ENCODE results near the gene AMZ1.

AMZ1 gene, protein sequence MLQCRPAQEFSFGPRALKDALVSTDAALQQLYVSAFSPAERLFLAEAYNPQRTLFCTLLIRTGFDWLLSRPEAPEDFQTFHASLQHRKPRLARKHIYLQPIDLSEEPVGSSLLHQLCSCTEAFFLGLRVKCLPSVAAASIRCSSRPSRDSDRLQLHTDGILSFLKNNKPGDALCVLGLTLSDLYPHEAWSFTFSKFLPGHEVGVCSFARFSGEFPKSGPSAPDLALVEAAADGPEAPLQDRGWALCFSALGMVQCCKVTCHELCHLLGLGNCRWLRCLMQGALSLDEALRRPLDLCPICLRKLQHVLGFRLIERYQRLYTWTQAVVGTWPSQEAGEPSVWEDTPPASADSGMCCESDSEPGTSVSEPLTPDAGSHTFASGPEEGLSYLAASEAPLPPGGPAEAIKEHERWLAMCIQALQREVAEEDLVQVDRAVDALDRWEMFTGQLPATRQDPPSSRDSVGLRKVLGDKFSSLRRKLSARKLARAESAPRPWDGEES

DNA sequence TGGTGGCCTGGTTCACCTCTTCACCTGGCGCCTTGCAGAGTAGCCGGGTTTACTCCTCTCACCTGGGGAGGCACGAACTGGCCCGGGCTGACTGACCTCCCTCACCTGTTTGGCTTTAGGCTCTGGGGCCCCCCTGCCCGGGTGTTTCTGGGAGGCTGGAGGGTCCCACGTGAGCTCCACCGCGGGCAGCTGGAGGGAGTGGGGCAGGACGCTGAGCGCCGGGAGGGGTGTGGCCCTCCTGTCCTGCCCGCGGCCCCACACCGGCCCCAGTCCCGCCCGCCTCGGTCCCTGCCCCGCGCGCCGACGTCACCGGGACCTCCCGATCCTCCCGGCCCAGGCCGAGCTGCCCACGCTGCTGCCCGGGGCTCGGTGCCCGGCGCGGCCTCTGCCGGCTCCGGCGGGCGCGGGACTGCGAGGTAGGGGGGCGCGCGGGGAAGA lies at the start of gene AMZ1:
AMZ1 (plus strand) TSS at position 322 of the 438 bp plus-strand sequence. CDS start 12,250 bp downstream, outside the sequence.
- no peak for DNase-seq

DNA sequence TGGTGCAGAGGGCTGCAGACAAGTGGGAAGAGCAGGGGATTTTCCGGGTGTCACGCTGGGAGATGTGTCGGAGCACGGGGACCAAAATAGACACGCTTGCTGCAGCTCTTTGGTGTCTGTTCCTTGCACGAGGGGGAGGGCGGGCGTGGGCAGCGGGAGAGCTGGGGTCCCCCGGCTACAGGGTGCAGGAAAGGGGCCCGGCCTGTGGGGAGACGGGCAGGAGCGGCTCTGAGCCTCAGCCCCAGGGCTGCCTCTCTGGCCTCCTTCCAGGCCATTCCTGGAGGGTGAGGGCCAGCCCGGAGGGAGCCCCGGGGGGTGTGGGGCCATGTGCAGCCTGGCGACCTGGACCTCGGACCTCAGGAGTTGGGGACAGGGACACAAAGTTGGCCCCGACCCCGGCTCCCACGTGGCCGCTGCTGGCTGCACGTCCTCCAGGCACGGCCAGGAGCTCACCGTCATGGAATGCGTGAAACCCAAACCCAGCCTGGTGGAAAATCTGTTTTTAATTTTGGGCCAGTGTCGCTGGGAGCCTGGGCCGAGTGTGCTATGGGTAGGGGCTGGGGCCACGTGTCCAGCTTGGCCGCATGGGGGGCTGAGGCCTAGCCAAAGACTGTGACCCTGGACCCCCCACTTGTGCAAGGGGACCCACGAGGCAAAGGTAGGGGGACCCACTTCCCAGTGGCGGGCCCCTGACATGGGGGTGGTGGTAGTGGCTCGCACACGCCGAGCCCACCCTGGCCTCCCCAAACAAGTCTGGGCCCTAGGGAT lies 49.6 kb upstream of the AMZ1 start:
- DNase-seq = no peak

DNA sequence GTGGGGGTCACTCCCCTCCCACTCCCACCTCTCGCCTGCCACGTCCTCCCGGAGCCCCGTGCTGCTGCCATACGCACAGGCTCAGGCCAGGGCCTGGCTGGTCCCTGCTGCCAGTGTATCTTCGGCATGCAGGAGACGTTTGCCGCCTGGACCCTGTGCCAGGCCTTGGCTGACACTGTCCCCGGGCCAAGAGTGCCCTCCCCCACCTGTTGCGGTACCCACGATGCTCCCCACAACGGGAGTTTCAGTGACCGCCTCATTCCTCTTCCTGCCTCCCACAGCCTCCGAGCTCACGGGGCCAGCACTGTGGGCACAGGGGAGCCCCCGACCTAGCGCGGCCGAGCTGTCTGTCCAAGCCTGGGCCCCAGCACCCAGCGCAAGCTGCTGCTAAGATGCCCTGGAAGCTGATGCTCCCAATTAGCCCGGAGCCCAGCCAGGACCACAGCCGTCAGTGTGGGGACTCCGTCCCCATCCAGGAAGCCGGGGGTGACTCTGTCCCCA lies 48.8 kb upstream of the AMZ1 start:
- no peak for DNase-seq

DNA sequence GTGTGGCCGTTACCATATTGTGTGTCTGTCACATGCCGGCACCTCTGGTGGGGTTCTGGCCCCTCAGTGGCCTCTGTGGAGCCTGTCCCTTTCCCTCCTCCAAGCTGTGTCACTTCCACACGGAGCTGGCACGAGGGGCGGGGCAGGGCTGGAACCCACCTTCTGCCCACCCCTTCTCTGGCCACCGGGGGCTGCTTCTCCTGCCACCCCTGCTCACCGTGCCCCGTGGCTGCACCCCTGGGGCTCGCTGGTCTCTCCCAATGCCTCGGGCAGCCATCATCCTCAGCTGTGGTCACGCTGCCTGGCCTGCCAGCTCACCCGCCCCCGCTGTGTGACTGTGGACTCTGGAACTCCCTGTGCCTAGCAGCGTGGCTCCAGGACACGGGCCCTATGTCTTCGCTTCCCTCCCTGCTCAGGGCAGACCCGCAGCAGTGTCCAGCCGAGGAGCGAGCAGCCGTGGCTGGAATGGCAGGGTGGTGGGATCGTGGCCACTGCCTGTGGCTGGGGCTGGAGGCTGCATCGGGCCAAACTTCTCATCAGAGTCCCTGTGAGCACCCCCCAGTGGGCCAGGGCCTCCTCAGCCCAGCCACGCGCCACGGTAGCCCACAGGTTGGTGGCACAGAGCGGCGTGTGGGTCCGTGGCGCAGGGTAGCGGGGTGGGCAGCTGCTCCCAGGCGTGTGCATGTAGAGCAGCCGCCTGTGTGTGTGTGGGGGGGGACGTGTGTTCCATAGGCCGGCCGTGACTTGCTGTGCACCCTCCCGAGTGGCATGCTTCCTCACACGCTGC lies 48.1 kb upstream of the AMZ1 start:
- DNase-seq = no peak

DNA sequence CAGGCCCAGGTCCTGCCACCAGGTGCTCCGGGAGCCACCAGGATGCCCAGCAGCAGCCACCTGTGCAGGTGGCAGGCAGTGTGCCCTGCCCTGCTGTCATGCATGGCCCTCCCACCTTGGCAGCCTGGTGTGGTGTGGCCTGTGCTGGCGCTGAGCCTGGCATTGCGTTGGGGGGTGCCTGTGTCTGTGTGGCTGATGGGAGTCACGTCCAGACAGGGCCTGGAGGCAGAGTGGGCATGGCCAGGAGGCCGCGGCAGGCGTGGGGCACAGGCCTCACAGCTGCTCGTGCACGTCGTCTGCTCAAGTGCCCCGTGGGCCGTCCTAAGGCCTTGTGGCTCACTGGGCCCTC lies 47.5 kb upstream of the AMZ1 start:
- no peak for DNase-seq

DNA sequence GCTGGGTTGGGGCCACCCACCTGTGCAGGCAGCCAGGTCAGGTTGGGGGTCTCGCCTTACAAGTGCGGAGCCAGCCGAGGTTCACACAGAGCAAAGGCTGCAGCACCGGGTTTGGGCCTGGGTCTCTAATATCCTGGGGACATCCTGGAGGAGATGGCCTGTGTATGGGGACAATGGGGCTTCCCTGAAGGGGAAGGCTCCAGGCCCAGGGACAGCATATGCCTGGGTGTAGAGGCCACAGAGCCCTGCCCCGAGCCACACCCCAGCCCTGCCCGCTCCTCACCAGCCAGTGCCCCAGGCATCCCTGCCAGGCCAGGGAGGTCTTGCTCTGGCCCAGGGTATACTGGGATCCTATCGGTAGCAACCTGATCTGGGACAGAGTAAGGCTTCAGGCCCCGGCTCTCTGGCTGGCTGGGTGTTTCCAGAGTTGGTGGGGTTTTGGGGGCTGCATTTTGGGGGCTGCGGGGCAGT lies 47.1 kb upstream of the AMZ1 start:
- no peak for DNase-seq

DNA sequence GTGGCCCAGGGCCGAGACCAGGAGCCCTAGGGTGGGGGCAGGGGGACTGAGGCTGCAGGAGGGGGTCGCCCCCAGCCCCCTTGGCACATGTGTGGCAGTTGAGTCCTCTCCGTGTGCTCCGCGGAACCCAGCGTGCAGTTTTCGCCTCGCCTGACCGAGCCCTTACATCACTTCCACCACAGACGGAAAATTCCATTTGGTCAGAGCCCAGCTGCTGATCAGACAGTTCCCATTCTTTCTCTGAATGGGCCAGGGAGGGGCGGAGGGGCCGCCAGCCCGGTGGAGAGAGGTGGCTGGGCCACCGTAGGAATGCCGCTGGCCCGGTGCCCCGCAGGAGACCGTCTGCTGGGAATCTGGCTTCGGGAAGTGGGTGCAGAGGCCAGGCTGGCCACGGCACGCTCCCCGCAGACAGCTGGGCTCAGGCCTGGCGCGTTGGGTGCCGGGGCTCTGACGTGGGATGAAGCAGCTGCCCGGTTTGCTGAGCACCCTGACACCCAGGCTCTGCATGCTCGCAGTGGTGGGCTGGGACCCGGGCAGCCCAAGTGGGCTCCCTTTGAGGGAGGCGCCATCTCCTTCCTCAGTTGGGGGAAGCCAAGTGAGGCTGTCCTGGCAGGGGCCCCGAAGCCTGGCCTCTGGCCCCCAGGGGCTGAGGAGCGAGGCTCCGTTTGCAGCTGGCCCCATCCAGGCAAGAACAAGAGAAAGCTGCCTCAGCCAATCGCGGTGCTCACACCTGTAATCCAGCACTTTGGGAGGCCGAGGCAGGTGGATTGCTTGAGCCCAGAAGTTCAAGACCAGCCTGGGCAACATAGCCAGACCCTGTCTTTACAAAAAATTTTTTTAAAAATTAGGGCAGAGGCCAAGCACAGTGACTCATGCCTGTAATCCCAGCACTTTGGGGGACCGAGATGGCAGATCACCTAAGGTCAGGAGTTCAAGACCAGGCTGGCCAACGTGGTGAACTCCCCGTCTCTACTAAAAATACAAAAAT lies 46.3 kb upstream of the AMZ1 start:
- no peak for DNase-seq

DNA sequence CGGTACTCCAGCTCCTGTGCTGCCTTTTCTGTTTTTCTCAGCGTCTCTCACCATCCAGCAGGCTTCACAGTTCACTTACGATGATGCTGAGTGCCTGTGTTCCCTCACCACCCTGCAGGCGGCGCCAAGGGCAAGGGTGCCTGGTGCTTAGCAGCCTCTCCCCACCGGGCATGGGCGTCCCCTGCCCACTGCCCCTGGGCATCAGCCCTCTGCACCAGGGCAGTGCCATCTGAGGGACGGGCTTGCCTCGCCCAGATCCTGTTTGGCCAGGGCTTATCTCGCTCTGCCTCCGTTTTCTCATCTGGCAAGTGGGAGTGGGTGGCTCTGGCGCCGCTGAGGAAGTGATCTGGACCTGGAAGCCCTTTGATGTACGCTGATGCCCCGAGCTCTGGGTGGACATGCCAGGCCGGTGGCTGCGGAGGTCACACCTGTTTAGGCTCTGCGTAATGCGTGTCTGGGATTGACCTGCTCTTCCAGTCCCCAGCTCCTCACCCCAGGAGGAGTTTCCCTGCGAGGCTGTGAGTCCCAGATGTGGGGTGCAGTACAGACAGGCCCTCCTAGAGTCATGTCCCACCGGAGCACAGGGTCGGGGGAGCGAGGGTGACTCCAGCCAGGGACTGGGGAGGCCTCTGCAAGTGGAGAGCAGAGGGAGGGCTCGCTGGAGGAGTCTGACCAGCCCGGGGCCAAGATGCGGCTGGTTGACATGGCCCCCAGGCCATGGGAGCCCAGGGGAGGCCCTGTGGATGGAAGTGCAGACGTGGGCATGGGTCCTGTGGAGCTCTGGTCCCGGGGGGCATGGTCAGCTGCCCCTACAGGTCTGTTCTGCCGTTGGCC lies 44.4 kb upstream of the AMZ1 start:
- DNase-seq = no peak

DNA sequence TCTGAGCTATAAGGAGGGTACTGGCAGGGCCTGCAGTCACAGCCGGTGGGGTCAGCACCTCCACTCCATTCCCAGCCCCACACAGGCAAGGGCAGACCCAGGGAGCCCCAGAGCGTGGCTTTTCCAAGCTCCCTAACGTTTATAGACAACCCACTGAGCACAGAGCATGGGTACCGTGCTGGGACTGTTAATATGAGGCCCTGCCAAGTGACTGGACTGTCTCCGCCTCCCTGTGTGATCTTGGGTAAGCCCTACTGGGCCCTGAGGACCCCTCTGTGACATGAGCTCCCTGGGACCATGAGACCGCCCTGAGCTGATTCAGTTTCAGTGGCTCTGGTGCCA lies 43.8 kb upstream of the AMZ1 start:
- no peak for DNase-seq

DNA sequence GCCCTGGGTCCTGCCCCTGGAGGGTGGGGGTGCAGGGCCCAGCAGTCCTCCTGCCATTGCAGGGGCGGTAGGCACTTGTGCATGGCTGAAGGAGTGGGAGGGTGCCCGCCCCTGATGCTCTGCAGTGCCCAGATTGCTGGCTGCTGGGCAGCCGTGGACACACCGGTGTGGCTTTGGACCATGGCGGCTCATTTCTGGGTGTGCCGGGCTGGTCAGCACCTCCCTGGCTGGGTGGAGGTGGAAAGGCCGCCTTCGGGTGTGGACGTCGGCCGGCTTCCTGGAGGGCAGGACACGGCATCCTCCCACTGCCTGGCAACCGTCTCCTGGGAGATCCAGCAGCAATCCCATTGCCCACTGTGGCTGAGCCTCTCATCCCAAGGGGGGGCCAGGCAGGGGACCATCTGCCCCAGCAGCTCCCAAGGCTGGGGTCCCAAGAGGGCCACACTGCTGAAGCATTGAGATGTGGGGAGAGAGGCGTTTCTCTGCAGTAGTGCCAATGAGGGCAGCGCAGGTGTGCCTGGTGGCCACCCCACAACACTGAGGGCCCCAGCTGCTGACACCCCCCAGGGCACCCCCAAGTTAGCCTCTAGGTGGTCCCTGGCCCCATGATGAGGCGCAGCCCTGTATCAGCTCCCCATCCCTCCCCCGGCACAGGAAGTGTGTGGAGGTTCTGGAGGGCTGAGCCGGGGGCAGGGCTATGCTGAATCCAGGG lies 43.3 kb upstream of the AMZ1 start:
- DNase-seq = no peak

DNA sequence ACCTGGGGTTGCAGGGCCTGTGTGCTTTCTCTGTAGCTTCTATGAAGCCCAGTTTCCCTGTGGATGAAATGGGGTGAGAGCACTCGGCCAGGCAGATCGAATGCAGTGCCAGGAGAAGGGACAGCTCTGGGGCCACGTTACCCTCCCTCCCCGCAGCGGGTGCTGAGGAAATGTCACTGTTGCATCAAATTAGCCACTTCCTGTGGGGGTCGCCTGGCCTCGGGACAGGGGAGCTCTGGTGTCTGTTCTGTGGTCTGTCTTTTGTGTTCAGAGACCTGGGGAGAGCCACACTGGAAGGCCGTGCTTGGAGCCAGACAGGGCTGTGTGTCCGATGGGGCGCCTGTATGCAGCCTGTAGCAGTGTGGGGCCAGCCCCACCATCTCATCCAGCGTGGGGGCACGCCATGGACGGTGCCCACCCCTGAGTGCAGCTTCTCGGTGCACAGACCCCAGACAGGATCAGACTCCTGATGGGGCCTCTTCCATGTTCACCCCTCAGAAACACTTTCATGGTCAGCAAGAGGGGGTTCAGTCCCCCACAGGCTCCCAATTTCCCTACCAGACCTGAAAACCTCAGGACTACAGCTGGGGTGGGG lies 42.6 kb upstream of the AMZ1 start:
- DNase-seq = no peak

DNA sequence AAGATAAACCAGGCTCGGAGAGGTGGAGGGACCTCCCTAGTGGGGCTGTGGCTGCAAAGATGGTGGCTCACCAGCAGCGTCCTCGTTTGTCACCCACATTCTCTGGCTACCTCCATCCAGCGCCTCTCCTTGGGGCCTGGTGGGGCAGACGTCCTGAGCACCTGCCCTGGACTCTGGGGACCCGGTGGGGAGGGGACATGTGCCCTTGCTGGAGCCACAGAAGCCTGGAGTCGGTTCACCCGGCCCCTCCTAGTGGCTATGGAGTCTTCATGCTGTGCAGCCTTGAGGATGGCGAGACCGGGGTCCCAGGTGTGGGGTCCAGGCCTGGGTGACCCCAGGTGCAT lies 41.7 kb upstream of the AMZ1 start:
- no peak for DNase-seq

DNA sequence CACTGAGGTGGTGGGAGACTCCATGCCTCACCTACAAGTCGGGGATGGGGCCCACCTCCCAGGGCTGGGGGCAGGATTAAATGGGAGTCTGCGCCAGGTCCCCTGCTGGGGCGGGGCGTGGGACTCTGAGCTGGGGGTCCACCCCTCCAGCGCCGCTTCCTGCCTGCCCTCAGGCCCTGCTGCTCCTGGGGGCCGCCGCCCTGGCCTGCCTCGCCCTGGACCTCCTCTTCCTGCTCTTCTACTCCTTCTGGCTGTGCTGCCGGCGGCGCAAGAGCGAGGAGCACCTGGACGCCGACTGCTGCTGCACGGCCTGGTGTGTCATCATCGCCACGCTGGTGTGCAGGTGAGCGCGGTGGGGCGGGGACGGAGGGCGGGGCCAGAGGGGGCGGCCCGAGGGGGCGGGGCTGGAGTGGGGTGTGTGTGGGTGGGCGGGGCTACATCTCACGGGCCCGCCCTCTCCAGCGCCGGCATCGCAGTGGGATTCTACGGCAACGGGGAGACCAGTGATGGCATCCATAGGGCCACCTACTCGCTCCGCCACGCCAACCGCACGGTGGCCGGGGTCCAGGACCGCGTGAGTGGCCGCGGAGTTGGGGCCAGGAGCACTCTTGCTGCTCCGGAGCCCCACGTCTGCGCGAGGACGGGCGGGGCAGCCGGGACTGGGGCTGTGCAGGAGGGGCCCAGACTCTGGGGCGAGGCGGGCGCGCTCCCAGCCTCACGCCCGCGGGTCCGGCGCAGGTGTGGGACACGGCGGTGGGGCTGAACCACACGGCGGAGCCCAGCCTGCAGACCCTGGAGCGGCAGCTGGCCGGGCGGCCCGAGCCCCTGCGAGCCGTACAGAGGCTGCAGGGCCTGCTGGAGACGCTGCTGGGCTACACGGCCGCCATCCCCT lies 41.1 kb upstream of the AMZ1 start:
- no peak for DNase-seq

DNA sequence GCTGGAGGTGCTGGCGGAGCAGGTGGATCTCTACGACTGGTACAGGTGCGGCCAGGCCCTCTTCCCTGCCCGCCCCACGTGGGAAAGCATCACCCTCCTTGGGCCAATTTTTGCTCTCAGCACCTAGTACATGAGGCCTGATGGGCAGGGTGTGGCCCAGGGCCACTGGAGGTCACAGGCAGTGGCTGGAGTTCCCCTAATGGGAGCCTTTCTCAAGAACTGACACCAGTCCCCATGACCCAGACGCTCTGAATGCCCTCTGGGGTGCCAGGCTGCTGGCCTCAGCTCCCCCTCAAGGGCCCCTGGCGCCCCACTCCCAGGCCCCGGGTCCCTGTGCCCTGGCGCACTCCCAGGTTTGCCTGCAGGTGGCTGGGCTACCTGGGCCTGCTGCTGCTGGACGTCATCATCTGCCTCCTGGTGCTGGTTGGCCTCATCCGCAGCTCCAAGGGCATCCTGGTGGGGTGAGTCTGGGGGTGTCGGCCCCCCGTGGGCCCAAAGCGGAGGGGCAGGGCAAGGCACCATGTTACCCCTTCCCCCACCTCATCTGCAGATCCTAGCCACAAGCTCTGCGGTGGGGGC lies 40.3 kb upstream of the AMZ1 start:
- DNase-seq = no peak

DNA sequence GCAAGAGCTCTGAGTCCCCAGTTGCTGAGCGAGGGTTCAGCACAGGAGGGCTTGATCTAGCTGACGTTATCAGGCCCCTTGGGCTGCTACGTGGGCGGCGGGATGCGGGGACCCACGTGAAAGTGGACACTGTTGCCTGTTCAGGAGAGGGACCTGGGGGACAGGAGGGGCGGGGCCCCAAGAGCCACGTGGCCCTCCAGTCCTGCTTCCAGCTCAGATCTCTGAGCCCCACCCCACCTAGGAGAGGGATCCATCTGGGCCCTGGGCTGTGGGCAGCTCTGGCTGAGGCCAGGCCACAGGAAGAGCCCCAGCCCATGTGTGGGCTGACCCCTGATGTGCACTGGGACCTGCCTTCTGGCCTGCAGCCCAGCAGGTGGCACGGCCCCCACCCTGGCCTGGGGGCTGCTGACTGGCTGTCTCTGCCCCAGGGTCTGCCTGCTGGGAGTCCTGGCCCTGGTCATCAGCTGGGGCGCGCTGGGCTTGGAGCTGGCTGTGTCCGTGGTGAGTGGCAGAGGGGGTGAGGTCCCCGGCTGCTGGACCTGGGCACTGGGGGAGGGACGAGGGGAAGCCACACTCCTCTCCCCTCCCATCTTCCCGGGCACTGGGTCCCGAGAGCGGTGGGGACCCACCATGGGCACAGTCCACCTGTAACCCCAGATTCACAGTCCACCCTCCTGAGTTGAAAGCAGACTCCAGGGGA lies 38.7 kb upstream of the AMZ1 start:
- no peak for DNase-seq

DNA sequence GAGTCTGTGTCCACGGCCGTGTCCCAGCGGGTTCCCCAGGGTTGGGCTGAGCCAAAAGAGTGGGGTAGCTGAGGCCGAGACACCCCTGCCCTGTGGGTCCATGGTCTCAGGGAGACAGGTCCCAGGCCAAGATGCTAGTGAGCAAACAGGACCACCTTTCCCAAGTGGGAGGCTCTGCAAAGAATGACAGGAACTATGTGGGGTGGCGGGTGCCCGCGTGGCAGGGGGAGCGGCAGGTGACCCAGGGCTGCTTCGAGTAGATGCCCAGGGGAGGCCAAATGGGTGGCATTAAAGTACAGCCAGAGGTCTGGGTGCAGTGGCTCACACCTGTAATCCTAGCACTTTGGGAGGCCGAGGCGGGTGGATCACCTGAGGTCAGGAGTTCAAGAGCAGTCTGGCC lies 38.0 kb upstream of the AMZ1 start:
- no peak for DNase-seq

DNA sequence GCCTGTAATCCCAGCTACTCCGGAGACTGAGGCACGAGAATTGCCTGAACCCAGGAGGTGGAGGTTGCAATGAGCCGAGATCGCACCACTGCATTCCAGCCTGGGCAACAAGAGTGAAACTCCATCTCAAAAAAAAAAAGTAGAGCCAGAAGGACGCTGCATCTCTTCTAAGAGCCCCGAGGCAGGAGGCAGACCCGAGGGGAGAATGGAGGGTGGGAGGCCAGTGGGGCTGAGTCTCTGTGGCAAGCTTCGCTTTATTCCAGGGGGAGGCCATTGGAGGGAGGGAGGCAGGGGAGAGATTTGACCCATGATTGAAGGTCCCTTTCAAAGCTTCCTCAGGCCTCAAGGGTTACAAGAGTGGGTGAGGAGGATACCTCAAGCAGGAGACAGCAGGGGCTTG lies 37.6 kb upstream of the AMZ1 start:
- DNase-seq = no peak

DNA sequence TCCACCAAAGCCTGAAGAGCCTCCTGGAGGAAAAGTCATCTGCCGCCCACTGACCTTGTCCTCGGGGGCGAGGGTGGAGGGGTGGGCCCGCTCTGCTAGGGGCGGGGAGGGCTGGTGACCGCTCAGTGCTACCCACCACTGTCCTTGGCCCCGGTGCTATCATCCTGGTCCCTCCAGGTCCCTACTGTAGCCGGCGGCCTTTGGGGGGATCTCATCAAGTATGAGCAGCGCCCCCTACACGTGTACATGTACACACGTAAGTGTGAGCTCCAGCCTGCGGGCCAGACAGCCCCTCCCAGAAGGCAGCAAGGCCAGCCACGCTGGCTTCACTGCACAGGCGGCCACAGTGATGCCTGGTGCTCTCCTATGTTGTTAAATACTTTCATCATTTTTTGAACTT lies 36.7 kb upstream of the AMZ1 start:
- no peak for DNase-seq

Data from NCI-H1105 treated with DMSO at 0.1 percent for 48 hours (cell line).